Measurements from ENCODE around the gene ATP6AP2.
A peak's percentile ranks its signal among the peaks of the same experiment; 100 is the strongest.

ATP6AP2 gene

DNA sequence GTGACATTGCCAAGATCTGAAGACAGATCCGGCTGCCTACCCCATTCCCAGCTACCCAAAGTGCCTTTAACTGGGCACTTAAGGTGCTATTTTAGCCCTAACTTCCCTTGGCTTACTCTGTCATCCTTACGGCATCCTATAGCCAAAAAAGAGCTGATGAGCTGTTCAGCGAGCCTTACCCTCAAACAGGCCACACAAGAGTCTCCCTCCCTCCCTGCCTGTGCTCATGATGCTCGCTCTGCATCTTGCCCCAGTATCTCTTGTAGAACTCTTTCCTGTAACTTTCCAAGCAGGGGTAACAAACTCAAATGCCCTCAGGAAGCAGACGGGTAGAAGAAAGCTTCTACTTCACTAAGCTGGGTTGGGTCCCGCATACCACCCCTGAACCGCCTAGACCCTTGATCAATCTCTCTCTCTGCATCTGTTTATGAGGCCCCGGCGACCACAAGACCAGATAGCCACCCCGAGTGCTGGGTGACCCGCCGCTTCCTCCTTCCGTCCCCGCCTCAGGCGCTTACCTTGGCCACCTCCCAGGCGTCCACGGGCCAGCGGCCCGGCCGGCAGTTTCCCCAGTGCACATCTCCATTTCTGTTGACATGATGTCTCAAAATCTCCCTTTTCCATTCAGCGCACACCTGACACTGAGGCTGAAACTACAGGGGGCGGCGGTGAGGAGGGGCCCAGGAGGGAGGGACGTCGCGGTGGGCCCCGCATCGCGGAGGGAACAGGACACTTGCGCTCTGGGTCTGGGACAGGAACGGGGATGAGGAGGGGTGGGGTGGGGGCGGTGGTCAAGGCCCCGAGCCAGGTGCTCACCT, 65.9 kb downstream of the ATP6AP2 start:
- DNase-seq, result no peak

DNA sequence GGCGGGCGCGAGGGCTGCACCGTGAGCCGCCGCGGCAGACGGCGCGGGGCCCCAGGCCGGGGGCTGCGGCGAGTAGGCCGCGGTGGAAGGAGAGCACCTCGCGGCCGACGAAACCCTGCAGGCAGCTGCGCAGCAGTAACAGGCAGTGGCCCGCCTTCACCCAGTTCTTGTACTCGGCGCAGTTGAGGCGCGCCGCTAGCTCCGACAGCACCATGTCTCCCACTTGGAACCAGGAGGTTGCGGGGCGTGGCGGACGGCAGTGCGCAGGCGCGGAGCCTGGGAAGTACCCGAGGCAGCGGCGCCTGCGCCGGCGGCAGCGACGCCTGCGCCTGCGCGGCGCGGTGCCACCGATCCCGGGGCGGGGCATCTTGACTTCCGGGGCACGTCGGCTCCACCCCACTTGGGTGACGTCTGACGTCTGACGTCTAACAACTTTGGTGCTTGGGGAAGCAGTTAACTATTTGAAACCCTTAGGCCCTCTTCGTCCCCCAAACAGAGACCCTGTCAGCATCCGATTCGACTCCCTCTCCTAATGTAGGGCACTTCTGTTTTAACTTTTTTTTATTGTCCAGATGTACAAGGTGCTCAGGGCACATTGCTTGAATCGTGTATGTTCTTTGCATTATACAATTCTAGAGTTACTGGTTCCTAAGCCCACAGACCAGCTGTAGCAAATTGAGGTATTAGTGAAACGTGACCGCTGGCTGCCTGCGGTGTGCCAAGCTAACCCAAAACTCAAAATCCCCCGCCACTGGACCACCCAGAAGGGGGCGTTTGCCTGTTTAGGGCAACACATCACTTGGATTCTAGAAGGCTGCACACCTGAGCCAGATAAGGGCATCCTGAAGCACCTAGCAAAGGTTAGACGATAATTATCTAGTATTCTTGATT, 66.8 kb downstream of the ATP6AP2 start, which contains the start of gene CXorf38:
Gene CXorf38 (minus strand): TSS at position 255 of the 891 bp plus-strand sequence. CDS start 41 bp downstream, at position 214.
- DNase-seq, result peak; percentile 65 to 67

DNA sequence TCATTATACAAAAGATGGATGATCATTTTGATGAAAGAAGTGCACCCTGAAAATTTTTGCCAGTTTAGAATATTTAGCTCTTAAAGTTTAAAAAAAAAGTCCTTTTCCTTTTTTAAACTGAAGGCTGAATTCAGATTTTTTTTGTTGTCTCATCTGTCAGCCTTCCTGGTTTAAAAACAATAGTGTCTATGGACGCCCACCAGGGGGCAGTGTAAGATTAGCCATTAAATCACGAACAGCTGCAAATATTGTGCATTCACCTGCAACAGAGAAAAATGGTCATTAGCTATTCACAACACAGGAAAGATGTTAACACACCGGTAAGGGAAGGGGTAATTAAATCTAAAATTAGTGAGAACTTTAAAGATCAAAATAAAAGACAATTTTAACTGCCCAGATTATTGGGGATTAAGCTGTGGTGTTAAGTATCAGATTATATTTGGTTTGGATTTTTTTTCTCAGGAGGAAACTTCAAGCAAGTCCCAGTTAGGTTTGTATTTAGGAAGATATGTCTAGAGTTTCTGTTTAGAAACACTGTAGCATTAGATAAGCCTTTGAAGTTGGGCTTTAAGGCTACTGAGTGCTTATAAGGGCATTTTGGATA, 71.0 kb downstream of the ATP6AP2 start:
- peak; percentile 13 to 39 for DNase-seq

- DNase-seq, result no peak
Observed at GRCh38 chrX:40652664-40653063, 71.9 kb downstream of the ATP6AP2 start.

GRCh38 chrX:40653535-40653934, 72.8 kb downstream of the ATP6AP2 start:
- DNase-seq, result no peak
